Thymus (tissue), 14 donors: ENCODE data around the gene ATP2A2. TPM values are rescaled to one million over a fixed set of nuclear protein-coding genes. Genes with fewer than 3 reads are reported as not detected.
A peak's percentile ranks its signal among the peaks of the same experiment; 100 is the strongest.

Source experiments
- DNase-seq, 9 donors: peaks; one replicate each; pipeline ENCODE4 v3.0.0-alpha.2; 2013; ENCODE audit warnings: low spot score in 9 of 9, low read depth in 6 of 9, missing footprints in 1 of 9
- H3K27ac ChIP-seq, 2 donors: one replicate each; pipeline ENCODE4 v1.5.1; 2013; ENCODE audit warnings: control low read depth in 1 of 2, low read depth in 1 of 2, low read length in 1 of 2, mild to moderate bottlenecking in 1 of 2, moderate library complexity in 1 of 2
- H3K27me3 ChIP-seq, 2 donors: one replicate each; pipeline ENCODE4 v1.5.1; 2013; ENCODE audit warnings: low read length in 1 of 2; ENCODE audit not compliant: control insufficient read depth in 2 of 2, insufficient read depth in 1 of 2
- H3K36me3 ChIP-seq, 2 donors: one replicate each; pipeline ENCODE4 v1.5.1; 2013; ENCODE audit warnings: low read length in 1 of 2, mild to moderate bottlenecking in 1 of 2, moderate library complexity in 1 of 2; ENCODE audit not compliant: control insufficient read depth in 2 of 2, insufficient read depth in 2 of 2
- H3K4me1 ChIP-seq, 2 donors: one replicate each; pipeline ENCODE4 v1.5.1; 2013; ENCODE audit warnings: low read length in 2 of 2; ENCODE audit not compliant: control insufficient read depth in 2 of 2, insufficient read depth in 2 of 2
- H3K4me3 ChIP-seq, 2 donors: one replicate each; pipeline ENCODE4 v1.5.1; 2013; ENCODE audit warnings: low read length in 2 of 2, control low read depth in 1 of 2, mild to moderate bottlenecking in 1 of 2
- H3K9me3 ChIP-seq, 2 donors: one replicate each; pipeline ENCODE4 v1.5.1; 2013; ENCODE audit warnings: low read length in 1 of 2, mild to moderate bottlenecking in 1 of 2; ENCODE audit not compliant: control insufficient read depth in 2 of 2, insufficient read depth in 1 of 2
- WGBS: extraction: QIAGEN DNeasy Blood & Tissue Kit; methylation state at CpG from one replicate; pipeline ENCODE4 v1.1.7; 2013; 5-methylcytosine and 5-hydroxymethylcytosine counted together
- long read RNA-seq, 10 donors: transcript quantifications; one replicate each; lab custom pipeline, GENCODE V29; 2026
- polyA plus RNA-seq: library from polyadenylated mRNA; stranded (reverse); fragments of 200-250 nt; gene quantifications from one replicate; pipeline ENCODE4 v1.2.3, GENCODE V29; 2013
- total RNA-seq: library from RNA; stranded (reverse); fragments of 120-200 nt; gene quantifications from one replicate; pipeline ENCODE4 v1.2.4, GENCODE V29; 2013
- donor health status: healthy.

ATP2A2 gene
- total RNA-seq (33.8 TPM), polyA plus RNA-seq (37.6 TPM)
- long read RNA-seq, donor 1, result 0 reads
- long read RNA-seq, donor 2, result 0 reads
- long read RNA-seq, donor 3, full-length matches to known transcripts, result 6 of 6 reads
- long read RNA-seq, donor 3, partial matches to known transcripts, result 0 of 6 reads
- long read RNA-seq, donor 3, other reads (novel, unspliced or antisense), result 0 of 6 reads
- long read RNA-seq, donor 4, full-length matches to known transcripts, result 3 of 3 reads
- long read RNA-seq, donor 4, partial matches to known transcripts, result 0 of 3 reads
- long read RNA-seq, donor 4, other reads (novel, unspliced or antisense), result 0 of 3 reads
- long read RNA-seq, donor 5, full-length matches to known transcripts, result 7 of 7 reads
- long read RNA-seq, donor 5, partial matches to known transcripts, result 0 of 7 reads
- long read RNA-seq, donor 5, other reads (novel, unspliced or antisense), result 0 of 7 reads
- long read RNA-seq, donor 6, full-length matches to known transcripts, result 5 of 12 reads
- long read RNA-seq, donor 6, partial matches to known transcripts, result 7 of 12 reads
- long read RNA-seq, donor 6, other reads (novel, unspliced or antisense), result 0 of 12 reads
- long read RNA-seq, donor 7, full-length matches to known transcripts, result 1 of 1 reads
- long read RNA-seq, donor 7, partial matches to known transcripts, result 0 of 1 reads
- long read RNA-seq, donor 7, other reads (novel, unspliced or antisense), result 0 of 1 reads
- long read RNA-seq, donor 8, result 0 reads
- long read RNA-seq, donor 9, full-length matches to known transcripts, result 2 of 2 reads
- long read RNA-seq, donor 9, partial matches to known transcripts, result 0 of 2 reads
- long read RNA-seq, donor 9, other reads (novel, unspliced or antisense), result 0 of 2 reads
- long read RNA-seq, donor 10, full-length matches to known transcripts, result 1 of 6 reads
- long read RNA-seq, donor 10, partial matches to known transcripts, result 5 of 6 reads
- long read RNA-seq, donor 10, other reads (novel, unspliced or antisense), result 0 of 6 reads

DNA sequence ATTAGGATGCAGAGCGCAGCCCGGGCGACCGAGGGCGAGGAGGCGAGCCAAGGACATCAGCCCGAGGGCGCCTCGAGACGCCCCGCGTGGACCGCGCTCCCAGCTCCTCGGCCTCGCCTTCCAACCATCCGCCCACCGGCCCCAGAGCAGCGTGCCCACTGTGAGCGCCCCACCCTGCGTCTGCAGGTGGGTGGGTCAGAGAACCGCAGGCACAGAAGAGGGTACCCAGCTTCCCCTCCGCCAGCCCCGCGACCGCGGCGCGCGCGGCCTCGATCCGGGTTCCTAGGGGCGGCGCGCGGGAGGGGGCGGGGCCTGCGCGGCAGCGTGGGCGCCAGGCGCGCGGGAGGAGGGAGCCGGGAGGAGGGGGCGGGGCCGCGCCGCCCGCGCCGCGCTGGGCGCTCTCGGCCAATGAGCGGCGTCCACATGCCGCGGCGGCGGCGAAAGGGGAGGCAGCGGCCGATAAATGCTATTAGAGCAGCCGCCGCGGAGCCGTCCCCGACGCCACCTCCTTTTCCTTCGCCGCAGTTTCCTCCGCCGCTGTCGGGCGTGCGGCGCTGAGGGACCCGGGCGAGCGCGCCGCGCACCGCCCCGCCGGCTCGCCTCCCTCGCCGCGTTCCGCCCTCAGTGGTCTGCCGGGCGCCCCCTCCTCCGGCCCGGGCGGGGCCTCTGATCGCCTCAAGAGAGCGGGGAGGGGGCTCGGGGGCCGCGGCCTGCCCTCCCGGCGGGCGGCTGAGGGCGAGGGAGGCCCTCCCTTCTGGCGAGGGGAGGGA, at the start of gene ATP2A2:
Gene ATP2A2, plus strand, starts transcription at position 469 of the 770 bp plus-strand sequence. CDS start 543 bp downstream, outside the sequence.
- Histone ChIP-seq H3K9me3 (no peaks in the 10 kb centered on the region), H3K27ac (peak within 1 kb of the TSS; percentile 76 to 91), H3K27me3 (no peaks in the 10 kb centered on the region), H3K4me1 (peaks cover 12 to 14% of the 10 kb centered on the region in 2 donors), H3K4me3 (peak within 1 kb of the TSS; percentile 85 to 90), H3K36me3 (peaks cover 0 to 10% of the 10 kb centered on the region in 2 donors)
- under 1% methylated on average over 108 of the region's 108 CpGs for WGBS
- peak; percentile 48 to 95 (median 87) for DNase-seq

- Histone ChIP-seq H3K9me3 (no peaks in the 10 kb centered on the region), H3K4me1 (no peaks in the 10 kb centered on the region), H3K27ac (no peak overlapping the region), H3K36me3 (no peaks in the 10 kb centered on the region), H3K27me3 (no peaks in the 10 kb centered on the region), H3K4me3 (no peak overlapping the region)
- DNase-seq, result no peak
- 95% methylated on average over 6 of the region's 6 CpGs for WGBS
Measured at GRCh38 chr12:110233212-110233903, 47.7 kb upstream of the ATP2A2 start.

DNA sequence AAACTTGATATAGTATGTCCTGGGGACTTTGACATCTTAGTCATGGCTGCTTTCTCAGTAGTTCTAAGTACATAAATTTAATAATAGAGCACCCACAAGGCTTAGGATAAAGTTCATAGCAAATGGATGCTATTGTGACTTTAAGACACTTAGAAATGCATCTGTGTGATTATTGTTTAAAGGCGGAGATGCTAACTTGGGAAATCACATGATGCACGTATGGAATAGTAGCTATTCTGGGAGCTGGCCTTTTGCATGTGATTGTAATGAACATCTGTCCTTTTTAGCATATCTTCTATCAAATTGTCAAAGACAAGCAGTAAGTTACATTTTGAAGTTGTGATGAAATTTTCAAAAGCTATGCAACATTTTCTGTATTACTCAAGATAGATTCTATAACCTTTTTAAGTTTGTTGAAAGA, 46.7 kb upstream of the ATP2A2 start:
- Histone ChIP-seq H3K4me1 (no peaks in the 10 kb centered on the region), H3K4me3 (no peak overlapping the region), H3K36me3 (no peaks in the 10 kb centered on the region), H3K27ac (no peak overlapping the region), H3K9me3 (no peaks in the 10 kb centered on the region), H3K27me3 (no peaks in the 10 kb centered on the region)
- WGBS, result 92% methylated on average over 2 of the region's 2 CpGs
- no peak for DNase-seq

DNA sequence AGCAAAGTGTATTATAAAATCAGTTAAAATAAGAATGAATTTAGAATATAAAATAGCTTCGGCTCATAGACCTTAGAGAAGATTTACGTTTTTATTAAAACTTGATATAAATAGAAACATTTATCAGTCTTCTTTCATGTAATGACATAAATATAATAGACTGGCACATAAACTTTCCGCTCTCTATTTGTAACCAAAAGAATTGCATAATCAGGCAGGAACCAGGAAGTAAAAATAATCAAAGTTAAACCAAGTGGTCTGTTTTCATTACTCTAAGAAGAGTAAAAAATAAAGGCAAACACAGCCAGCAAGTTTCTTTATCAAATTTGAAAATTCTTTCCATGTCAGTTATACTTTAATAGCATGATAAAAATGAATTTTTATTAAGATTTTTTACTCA, 46.3 kb upstream of the ATP2A2 start:
- no peaks in the 10 kb centered on the region for H3K27me3 ChIP-seq
- no peak for DNase-seq
- no peak overlapping the region for H3K4me3 ChIP-seq
- H3K27ac ChIP-seq, result no peak overlapping the region
- 60% methylated on average over 3 of the region's 3 CpGs for WGBS
- H3K4me1 ChIP-seq, result no peaks in the 10 kb centered on the region
- H3K9me3 ChIP-seq, result no peaks in the 10 kb centered on the region
- no peaks in the 10 kb centered on the region for H3K36me3 ChIP-seq

DNA sequence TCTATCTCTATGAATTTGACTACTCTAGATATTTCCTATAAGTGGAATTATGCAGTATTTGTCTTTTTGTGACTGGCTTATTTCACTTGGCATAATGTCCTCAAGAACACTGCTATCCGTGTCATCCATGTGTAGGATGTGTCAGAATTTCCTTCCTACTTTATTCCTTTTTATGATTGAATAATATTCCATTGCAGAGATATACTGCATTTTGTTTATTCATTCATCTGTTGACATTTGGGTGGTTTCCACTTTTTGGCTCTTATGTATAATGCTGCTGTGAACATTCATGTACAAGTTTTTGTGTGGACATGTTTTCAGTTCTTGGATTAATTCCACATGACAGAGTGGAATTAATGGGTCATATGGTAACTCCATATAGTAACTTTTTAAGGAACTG, 45.7 kb upstream of the ATP2A2 start:
- no peak overlapping the region for H3K27ac ChIP-seq
- no peak for DNase-seq
- 100% methylated on average over 1 of the region's 1 CpG for WGBS
- H3K9me3 ChIP-seq, result no peaks in the 10 kb centered on the region
- no peak overlapping the region for H3K4me3 ChIP-seq
- no peaks in the 10 kb centered on the region for H3K4me1 ChIP-seq
- no peaks in the 10 kb centered on the region for H3K27me3 ChIP-seq
- no peaks in the 10 kb centered on the region for H3K36me3 ChIP-seq

DNA sequence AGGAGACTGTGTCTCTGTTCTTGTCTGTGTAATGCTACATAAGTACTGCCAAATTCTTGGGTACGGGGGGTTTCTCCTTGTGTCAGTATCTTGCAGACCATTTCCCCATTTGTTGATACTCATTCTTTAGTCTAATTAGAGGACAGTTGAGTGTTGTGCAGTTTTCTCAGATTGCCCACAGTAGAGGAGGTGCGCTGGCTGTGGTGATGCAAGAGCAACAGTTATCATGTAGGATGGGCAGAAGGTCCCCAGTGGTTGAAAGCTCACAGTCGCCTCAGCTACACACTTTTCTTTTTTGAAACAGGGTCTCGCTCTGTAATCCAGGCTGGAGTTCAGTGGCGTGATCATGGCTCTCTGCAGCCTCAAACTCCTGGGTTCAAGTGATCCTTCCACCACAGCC, 37.8 kb upstream of the ATP2A2 start:
- no peak for DNase-seq
- Histone ChIP-seq H3K27me3 (no peaks in the 10 kb centered on the region), H3K4me1 (peaks cover 0 to 12% of the 10 kb centered on the region in 2 donors), H3K36me3 (no peaks in the 10 kb centered on the region), H3K27ac (no peak overlapping the region), H3K9me3 (peaks cover 0 to 5% of the 10 kb centered on the region in 2 donors), H3K4me3 (no peak overlapping the region)
- 94% methylated on average over 5 of the region's 5 CpGs for WGBS

DNA sequence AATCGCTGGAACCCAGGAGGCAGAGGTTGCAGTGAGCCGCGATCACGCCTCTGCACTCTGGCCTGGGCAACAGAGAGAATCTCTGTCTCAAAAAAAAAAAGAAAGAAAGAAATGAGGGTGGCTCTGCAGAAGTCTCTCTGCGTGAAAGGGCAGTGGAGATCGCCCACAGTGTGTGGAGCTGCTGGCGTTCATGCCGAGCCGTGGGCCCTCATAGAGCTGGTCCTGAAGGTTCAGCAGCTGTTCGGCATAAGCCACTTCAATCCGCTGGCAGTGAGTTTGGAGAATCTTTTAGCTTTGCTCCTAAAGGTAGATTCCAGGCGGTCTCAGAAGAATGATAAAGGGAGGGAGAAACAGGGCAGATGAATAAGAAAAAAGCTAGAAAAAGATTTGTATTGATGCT, 36.7 kb upstream of the ATP2A2 start:
- Histone ChIP-seq H3K4me3 (no peak overlapping the region), H3K4me1 (peaks cover 0 to 12% of the 10 kb centered on the region in 2 donors), H3K27me3 (no peaks in the 10 kb centered on the region), H3K9me3 (peaks cover 0 to 5% of the 10 kb centered on the region in 2 donors), H3K27ac (no peak overlapping the region), H3K36me3 (no peaks in the 10 kb centered on the region)
- WGBS, result 98% methylated on average over 12 of the region's 12 CpGs
- no peak for DNase-seq

GRCh38 chr12:110244829-110245228, 36.2 kb upstream of the ATP2A2 start:
- H3K36me3 ChIP-seq, result no peaks in the 10 kb centered on the region
- H3K27ac ChIP-seq, result no peak overlapping the region
- H3K27me3 ChIP-seq, result no peaks in the 10 kb centered on the region
- 93% methylated on average over 8 of the region's 8 CpGs for WGBS
- DNase-seq, result no peak
- peaks cover 0 to 12% of the 10 kb centered on the region in 2 donors for H3K4me1 ChIP-seq
- H3K9me3 ChIP-seq, result peaks cover 0 to 5% of the 10 kb centered on the region in 2 donors
- H3K4me3 ChIP-seq, result no peak overlapping the region
